Measurements from ENCODE around the gene PLCH1.

Gene PLCH1

GRCh38 chr3:155568295-155568694, 176.6 kb downstream of the PLCH1 start:
- H3K4me3 ChIP-seq (ENCODE audit: low read length): no peak overlapping the region
- no peak for DNase-seq (ENCODE audit: low read depth)
- TF ChIP-seq CTCF (conservative IDR thresholded peaks at IDR 0.05; ENCODE audit: low read depth, low read length): no peak

- DNase-seq (ENCODE audit: low read depth): peak; percentile 7
- TF ChIP-seq CTCF (conservative IDR thresholded peaks at IDR 0.05; ENCODE audit: low read depth, low read length): no peak
- no peak overlapping the region for H3K4me3 ChIP-seq (ENCODE audit: low read length)
These were observed 184.3 kb downstream of the PLCH1 start for GRCh38 chr3:155560594-155560993.

GRCh38 chr3:155560135-155560534, 184.7 kb downstream of the PLCH1 start:
- DNase-seq (ENCODE audit: low read depth): no peak
- no peak for TF ChIP-seq CTCF (conservative IDR thresholded peaks at IDR 0.05; ENCODE audit: low read depth, low read length)
- H3K4me3 ChIP-seq (ENCODE audit: low read length): no peak overlapping the region

- no peak for TF ChIP-seq CTCF (conservative IDR thresholded peaks at IDR 0.05; ENCODE audit: low read depth, low read length)
- H3K4me3 ChIP-seq (ENCODE audit: low read length): no peak overlapping the region
- peak; percentile 94 for DNase-seq (ENCODE audit: low read depth)
These were observed 188.3 kb downstream of the PLCH1 start for GRCh38 chr3:155556531-155556930.

GRCh38 chr3:155555479-155556060, 189.3 kb downstream of the PLCH1 start:
- no peak for TF ChIP-seq CTCF (conservative IDR thresholded peaks at IDR 0.05; ENCODE audit: low read depth, low read length)
- H3K4me3 ChIP-seq (ENCODE audit: low read length): no peak overlapping the region
- DNase-seq (ENCODE audit: low read depth): no peak

GRCh38 chr3:155554777-155555451, 190.0 kb downstream of the PLCH1 start:
- TF ChIP-seq CTCF (conservative IDR thresholded peaks at IDR 0.05; ENCODE audit: low read depth, low read length): no peak
- no peak for DNase-seq (ENCODE audit: low read depth)
- H3K4me3 ChIP-seq (ENCODE audit: low read length): no peak overlapping the region

- no peak overlapping the region for H3K4me3 ChIP-seq (ENCODE audit: low read length)
- TF ChIP-seq CTCF (conservative IDR thresholded peaks at IDR 0.05; ENCODE audit: low read depth, low read length): no peak
- DNase-seq (ENCODE audit: low read depth): no peak
These were observed 191.1 kb downstream of the PLCH1 start for GRCh38 chr3:155553780-155554179.
